Measurements from ENCODE around the gene TMEM108. TPM values are rescaled to one million over a fixed set of nuclear protein-coding genes. Genes with fewer than 3 reads are reported as not detected.

TMEM108 gene
- total RNA-seq, 4 donors from 2014 or later, result 2.6 to 9.2 (median 4.6) TPM

DNA sequence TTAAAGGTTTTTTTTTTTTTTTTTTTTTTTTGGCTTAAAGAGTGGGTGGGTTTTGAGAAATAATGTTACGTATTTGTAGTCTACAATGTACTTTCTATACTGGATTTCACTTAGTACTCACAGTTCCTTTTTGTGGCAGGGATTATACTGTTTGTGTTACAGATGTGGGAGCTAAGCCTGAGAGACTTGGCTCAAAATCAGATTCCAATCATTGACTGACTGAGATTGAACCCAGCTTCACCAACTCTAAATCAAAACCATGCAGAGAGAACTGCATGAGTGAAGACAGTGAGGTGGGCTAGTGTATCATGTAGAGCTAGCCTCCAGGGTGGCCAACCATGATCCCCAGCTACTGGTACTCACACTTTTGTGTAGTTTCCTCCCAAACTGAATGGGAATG lies 68.0 kb downstream of the TMEM108 start:
- Histone ChIP-seq H3K27ac (no peak overlapping the region), H3K36me3 (no peaks in the 10 kb centered on the region), H3K4me1 (no peaks in the 10 kb centered on the region), H3K27me3 (no peaks in the 10 kb centered on the region), H3K4me3 (replicated peaks in 1 of 3) (no peak overlapping the region), H3K9me3 (no peaks in the 10 kb centered on the region)
- no peak for TF ChIP-seq POLR2A (IDR thresholded peaks at IDR 0.05)
- no peak for DNase-seq
- intact Hi-C loops (cut with DNase I), result no loop called here
- 80 to 92% methylated on average over 1 of the region's 1 CpG for WGBS, 2 donors

DNA sequence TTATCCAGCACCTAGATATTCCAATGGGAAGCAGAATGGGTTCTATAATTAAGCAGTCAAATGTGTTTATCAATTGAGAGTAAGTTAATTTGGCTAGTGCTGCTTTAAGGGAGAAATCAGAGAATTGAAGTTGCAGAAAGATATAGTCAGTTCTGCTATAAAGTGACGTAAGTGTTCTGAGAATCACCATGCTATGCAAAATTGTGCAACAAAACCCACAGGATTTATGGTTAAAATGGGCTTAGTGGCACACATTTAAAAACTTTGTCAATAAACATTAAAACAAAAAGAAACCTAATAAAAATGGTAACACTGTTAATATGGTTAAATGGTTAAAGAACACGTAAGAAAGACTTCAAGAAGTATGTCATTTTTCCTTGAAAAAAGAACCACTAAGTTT lies 74.5 kb downstream of the TMEM108 start:
- WGBS, 2 donors, result 90 to 93% methylated on average over 2 of the region's 2 CpGs
- intact Hi-C loops (cut with DNase I), result no loop called here
- no peak overlapping the region for H3K27ac ChIP-seq

DNA sequence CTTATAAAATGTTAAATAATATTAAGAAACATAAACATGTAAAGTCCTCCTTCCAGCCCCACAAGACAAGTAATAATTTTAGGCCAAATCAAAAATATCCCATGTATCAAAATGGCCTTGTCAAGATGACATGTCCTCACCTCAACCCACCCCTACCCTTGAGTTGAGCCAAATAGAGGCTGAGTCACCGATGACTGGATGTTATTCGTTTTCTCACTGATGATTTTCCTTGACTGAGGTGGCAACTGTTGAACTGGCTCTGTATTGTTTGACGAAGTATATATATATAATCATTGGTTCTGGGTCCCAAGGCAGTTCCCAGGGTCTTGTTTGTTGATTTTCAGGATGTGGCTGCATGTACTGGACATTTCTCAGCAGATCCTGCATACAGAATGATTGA lies 75.3 kb downstream of the TMEM108 start:
- no peak overlapping the region for H3K4me3 ChIP-seq (replicated peaks in 1 of 3)
- intact Hi-C loops (cut with DNase I), result no loop called here
- DNase-seq, result no peak
- H3K27ac ChIP-seq, result no peak overlapping the region
- peaks cover 0 to 13% of the 10 kb centered on the region in 2 donors for H3K4me1 ChIP-seq
- WGBS, 2 donors, result 90 to 94% methylated on average over 3 of the region's 3 CpGs
- H3K36me3 ChIP-seq, result no peaks in the 10 kb centered on the region
- no peaks in the 10 kb centered on the region for H3K27me3 ChIP-seq
- TF ChIP-seq, protein P1, sequence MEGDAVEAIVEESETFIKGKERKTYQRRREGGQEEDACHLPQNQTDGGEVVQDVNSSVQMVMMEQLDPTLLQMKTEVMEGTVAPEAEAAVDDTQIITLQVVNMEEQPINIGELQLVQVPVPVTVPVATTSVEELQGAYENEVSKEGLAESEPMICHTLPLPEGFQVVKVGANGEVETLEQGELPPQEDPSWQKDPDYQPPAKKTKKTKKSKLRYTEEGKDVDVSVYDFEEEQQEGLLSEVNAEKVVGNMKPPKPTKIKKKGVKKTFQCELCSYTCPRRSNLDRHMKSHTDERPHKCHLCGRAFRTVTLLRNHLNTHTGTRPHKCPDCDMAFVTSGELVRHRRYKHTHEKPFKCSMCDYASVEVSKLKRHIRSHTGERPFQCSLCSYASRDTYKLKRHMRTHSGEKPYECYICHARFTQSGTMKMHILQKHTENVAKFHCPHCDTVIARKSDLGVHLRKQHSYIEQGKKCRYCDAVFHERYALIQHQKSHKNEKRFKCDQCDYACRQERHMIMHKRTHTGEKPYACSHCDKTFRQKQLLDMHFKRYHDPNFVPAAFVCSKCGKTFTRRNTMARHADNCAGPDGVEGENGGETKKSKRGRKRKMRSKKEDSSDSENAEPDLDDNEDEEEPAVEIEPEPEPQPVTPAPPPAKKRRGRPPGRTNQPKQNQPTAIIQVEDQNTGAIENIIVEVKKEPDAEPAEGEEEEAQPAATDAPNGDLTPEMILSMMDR (IDR thresholded peaks at IDR 0.05), result no peak
- no peak for TF ChIP-seq POLR2A (IDR thresholded peaks at IDR 0.05)
- no peaks in the 10 kb centered on the region for H3K9me3 ChIP-seq

More for the DNA sequence above, 74.5 kb downstream of the TMEM108 start:
- DNase-seq, result no peak
- Histone ChIP-seq H3K4me3 (replicated peaks in 1 of 3) (no peak overlapping the region), H3K36me3 (no peaks in the 10 kb centered on the region), H3K9me3 (no peaks in the 10 kb centered on the region), H3K4me1 (peaks cover 0 to 10% of the 10 kb centered on the region in 2 donors), H3K27me3 (no peaks in the 10 kb centered on the region)
- no peak for TF ChIP-seq POLR2A (IDR thresholded peaks at IDR 0.05)
- TF ChIP-seq, protein P1 (IDR thresholded peaks at IDR 0.05), result no peak

DNA sequence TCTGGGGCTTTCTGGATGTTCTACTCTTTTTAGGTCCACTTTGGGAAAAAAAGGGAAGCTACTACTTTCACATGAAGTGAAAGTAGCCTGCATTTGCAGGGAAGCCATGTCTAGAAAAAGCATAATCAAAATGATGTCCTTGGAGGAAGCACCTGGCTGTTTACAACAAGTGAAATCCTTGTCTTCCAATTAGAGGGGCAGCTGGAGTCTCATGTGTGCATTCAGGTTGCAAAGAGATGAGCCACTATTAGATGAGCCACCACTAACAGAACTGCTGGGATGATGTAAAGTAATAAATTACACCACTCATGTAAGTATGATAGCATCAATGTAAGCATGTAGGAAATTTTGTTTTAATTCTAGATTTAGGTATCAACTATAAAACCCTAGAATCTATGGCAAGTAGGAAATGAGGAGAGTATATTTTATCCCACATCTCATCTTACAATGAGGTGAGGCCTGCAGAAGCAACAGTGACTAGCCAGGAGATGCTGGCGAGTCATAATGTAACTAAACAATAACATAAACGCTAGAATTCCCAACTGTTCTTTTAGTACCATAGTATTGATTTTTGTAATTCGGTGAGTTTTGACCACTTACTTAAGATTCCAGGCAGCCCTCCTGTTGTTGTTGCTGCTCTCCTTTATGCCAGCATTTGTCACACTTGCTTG lies 75.9 kb downstream of the TMEM108 start:
- Histone ChIP-seq H3K4me3 (replicated peaks in 1 of 3) (no peak overlapping the region), H3K4me1 (peaks cover 0 to 13% of the 10 kb centered on the region in 2 donors), H3K9me3 (no peaks in the 10 kb centered on the region), H3K27ac (no peak overlapping the region), H3K36me3 (no peaks in the 10 kb centered on the region), H3K27me3 (no peaks in the 10 kb centered on the region)
- TF ChIP-seq, protein P1 (IDR thresholded peaks at IDR 0.05), result no peak
- no peak for TF ChIP-seq POLR2A (IDR thresholded peaks at IDR 0.05)
- DNase-seq, result no peak
- WGBS, 2 donors, result 72 to 77% methylated on average over 3 of the region's 3 CpGs
- intact Hi-C loops (cut with DNase I), result no loop called here

DNA sequence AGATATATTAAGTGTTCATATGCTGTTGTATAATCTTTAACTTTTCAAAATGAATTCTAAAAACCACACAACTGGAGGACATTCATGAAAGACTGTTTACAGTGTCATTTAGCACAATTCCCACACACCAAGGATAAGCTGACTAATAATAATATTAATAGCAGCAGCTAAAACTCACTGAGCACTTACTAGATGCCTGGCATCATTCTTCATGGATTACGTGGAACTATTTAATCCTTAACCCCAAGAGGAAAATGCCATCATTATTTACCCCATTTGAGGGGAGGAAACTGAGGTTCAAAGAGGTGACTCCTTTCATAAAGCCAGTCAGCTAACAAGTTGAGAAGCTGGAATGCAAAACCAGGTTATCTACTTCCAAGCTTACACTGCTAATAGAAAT lies 77.0 kb downstream of the TMEM108 start:
- no peaks in the 10 kb centered on the region for H3K36me3 ChIP-seq
- H3K4me3 ChIP-seq (replicated peaks in 1 of 3), result no peak overlapping the region
- H3K9me3 ChIP-seq, result no peaks in the 10 kb centered on the region
- peaks cover 0 to 13% of the 10 kb centered on the region in 2 donors for H3K4me1 ChIP-seq
- DNase-seq, result no peak
- intact Hi-C loops (cut with DNase I), result no loop called here
- TF ChIP-seq POLR2A (IDR thresholded peaks at IDR 0.05), result no peak
- TF ChIP-seq, protein P1 (IDR thresholded peaks at IDR 0.05), result no peak
- H3K27me3 ChIP-seq, result no peaks in the 10 kb centered on the region
- 73 to 87% methylated on average over 1 of the region's 1 CpG for WGBS, 2 donors
- no peak overlapping the region for H3K27ac ChIP-seq

Data from thyroid gland (tissue), 4 donors.